A549 (cell line): ENCODE results near the gene TJP3.

ENCODE experiments used
- BCL3 ChIP-seq: fragments of >200 bp; sonication (Bioruptor Twin); formaldehyde crosslinking; IDR thresholded peaks from 3 replicates; pipeline ENCODE4 v1.6.1; 2016
- CHD2 ChIP-seq: fragments of 150-350 bp; IDR thresholded peaks from 2 replicates; pipeline ENCODE4 v1.6.1; 2014; ENCODE audit warnings: low read length; ENCODE audit not compliant: partially characterized antibody
- JUNB ChIP-seq: fragments of >200 bp; sonication (Bioruptor Twin); formaldehyde crosslinking; IDR thresholded peaks from 2 replicates; pipeline ENCODE4 v1.6.1; 2016
- MYC ChIP-seq: IDR thresholded peaks from 2 replicates; pipeline ENCODE4 v1.6.1; 2012; ENCODE audit warnings: mild to moderate bottlenecking, inconsistent platforms, low read length, improper control_type of control experiment, borderline replicate concordance
- POLR2A ChIP-seq: IDR thresholded peaks from 2 replicates; pipeline ENCODE4 v1.6.1; 2012; ENCODE audit warnings: mild to moderate bottlenecking, low read length
- RAD21 ChIP-seq, 2 experiments: fragments of >200 bp in 1 of 2; sonication (Bioruptor Twin) in 1 of 2; formaldehyde crosslinking in 1 of 2; IDR thresholded peaks in 1 of 2; conservative IDR thresholded peaks in 1 of 2; 2 replicates in 1 of 2; 3 replicates in 1 of 2; pipeline ENCODE4 v1.6.1; 2012 to 2018; ENCODE audit warnings: inconsistent platforms in 1 of 2
- SMC3 ChIP-seq: fragments of >200 bp; sonication (Bioruptor Twin); formaldehyde crosslinking; IDR thresholded peaks from 3 replicates; pipeline ENCODE4 v1.6.1; 2018; ENCODE audit warnings: inconsistent platforms
- SREBF2 ChIP-seq: fragments of 450-650 bp; IDR thresholded peaks from 2 replicates; pipeline ENCODE4 v1.6.1; 2014; ENCODE audit warnings: mild to moderate bottlenecking, moderate library complexity
- TF ChIP-seq, protein P1 (sequence below): fragments of 200-600 bp; sonication (generic); IDR thresholded peaks from 2 replicates; pipeline ENCODE4 v1.6.1; 2016; ENCODE audit warnings: antibody characterized with exemption, mild to moderate bottlenecking, moderate library complexity
- TF ChIP-seq, protein P2 (sequence below): fragments of >200 bp; sonication (Bioruptor Twin); formaldehyde crosslinking; IDR thresholded peaks from 3 replicates; pipeline ENCODE4 v1.5.1; 2016
- TF ChIP-seq, protein P3 (sequence below): fragments of 450-650 bp; IDR thresholded peaks from 2 replicates; pipeline ENCODE4 v1.6.1; 2014; ENCODE audit warnings: antibody characterized with exemption

GRCh38 chr19:3694361-3695123 is 13.6 kb upstream of the TJP3 start:
- TF ChIP-seq, protein P1, sequence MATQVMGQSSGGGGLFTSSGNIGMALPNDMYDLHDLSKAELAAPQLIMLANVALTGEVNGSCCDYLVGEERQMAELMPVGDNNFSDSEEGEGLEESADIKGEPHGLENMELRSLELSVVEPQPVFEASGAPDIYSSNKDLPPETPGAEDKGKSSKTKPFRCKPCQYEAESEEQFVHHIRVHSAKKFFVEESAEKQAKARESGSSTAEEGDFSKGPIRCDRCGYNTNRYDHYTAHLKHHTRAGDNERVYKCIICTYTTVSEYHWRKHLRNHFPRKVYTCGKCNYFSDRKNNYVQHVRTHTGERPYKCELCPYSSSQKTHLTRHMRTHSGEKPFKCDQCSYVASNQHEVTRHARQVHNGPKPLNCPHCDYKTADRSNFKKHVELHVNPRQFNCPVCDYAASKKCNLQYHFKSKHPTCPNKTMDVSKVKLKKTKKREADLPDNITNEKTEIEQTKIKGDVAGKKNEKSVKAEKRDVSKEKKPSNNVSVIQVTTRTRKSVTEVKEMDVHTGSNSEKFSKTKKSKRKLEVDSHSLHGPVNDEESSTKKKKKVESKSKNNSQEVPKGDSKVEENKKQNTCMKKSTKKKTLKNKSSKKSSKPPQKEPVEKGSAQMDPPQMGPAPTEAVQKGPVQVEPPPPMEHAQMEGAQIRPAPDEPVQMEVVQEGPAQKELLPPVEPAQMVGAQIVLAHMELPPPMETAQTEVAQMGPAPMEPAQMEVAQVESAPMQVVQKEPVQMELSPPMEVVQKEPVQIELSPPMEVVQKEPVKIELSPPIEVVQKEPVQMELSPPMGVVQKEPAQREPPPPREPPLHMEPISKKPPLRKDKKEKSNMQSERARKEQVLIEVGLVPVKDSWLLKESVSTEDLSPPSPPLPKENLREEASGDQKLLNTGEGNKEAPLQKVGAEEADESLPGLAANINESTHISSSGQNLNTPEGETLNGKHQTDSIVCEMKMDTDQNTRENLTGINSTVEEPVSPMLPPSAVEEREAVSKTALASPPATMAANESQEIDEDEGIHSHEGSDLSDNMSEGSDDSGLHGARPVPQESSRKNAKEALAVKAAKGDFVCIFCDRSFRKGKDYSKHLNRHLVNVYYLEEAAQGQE, result no peak
- TF ChIP-seq, protein P2, sequence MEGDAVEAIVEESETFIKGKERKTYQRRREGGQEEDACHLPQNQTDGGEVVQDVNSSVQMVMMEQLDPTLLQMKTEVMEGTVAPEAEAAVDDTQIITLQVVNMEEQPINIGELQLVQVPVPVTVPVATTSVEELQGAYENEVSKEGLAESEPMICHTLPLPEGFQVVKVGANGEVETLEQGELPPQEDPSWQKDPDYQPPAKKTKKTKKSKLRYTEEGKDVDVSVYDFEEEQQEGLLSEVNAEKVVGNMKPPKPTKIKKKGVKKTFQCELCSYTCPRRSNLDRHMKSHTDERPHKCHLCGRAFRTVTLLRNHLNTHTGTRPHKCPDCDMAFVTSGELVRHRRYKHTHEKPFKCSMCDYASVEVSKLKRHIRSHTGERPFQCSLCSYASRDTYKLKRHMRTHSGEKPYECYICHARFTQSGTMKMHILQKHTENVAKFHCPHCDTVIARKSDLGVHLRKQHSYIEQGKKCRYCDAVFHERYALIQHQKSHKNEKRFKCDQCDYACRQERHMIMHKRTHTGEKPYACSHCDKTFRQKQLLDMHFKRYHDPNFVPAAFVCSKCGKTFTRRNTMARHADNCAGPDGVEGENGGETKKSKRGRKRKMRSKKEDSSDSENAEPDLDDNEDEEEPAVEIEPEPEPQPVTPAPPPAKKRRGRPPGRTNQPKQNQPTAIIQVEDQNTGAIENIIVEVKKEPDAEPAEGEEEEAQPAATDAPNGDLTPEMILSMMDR, result no peak
- TF ChIP-seq JUNB, result no peak
- no peak for TF ChIP-seq SMC3
- TF ChIP-seq, protein P3, sequence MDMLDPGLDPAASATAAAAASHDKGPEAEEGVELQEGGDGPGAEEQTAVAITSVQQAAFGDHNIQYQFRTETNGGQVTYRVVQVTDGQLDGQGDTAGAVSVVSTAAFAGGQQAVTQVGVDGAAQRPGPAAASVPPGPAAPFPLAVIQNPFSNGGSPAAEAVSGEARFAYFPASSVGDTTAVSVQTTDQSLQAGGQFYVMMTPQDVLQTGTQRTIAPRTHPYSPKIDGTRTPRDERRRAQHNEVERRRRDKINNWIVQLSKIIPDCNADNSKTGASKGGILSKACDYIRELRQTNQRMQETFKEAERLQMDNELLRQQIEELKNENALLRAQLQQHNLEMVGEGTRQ, result no peak
- no peak for TF ChIP-seq MYC
- TF ChIP-seq BCL3, result no peak
- TF ChIP-seq CHD2, result no peak
- TF ChIP-seq SREBF2, result no peak
- TF ChIP-seq RAD21 (conservative IDR thresholded peaks at IDR 0.05 in 1 of 2, IDR thresholded peaks at IDR 0.05 in 1 of 2), result no peak
- TF ChIP-seq POLR2A, result no peak
